Measurements from ENCODE around the gene HIRA. TPM values are rescaled to one million over a fixed set of nuclear protein-coding genes. Genes with fewer than 3 reads are reported as not detected.

HIRA gene
- total RNA-seq, 4 donors from 2014 or later: 18.8 to 31.6 (median 24.7) TPM

DNA sequence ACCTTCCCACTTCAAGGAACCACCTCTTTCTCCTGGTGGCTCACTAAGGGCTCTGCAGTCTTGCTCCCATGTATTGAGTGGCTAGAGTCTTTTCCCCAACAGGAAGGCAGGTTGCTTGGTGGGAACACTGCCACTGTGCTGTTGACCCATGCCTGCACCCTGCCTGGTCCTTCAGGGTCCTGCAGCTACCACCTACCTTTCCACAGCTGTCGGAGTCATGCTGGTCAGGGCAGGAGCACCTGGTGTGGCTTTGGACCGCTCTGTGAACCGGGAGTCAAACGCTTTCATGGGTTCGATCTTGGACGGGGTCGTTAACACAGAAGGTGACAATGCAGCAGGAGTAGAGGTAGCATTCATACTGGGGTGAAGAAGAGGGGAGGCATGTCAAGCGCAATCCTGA is 56.1 kb downstream of the HIRA start:
- 95 to 98% methylated on average over 8 of the region's 8 CpGs for WGBS, 2 donors
- Histone ChIP-seq H3K27ac (no peak overlapping the region), H3K4me3 (no peak overlapping the region), H3K4me1 (no peaks in the 10 kb centered on the region), H3K9me3 (no peaks in the 10 kb centered on the region), H3K36me3 (peaks cover 0 to 100% (median 30%) of the 10 kb centered on the region in 3 donors), H3K27me3 (no peaks in the 10 kb centered on the region)
- DNase-seq (ENCODE audit: low spot score in 2 of 2): no peak
- no peak for TF ChIP-seq EP300 (IDR thresholded peaks at IDR 0.05)
- TF ChIP-seq, protein P1, sequence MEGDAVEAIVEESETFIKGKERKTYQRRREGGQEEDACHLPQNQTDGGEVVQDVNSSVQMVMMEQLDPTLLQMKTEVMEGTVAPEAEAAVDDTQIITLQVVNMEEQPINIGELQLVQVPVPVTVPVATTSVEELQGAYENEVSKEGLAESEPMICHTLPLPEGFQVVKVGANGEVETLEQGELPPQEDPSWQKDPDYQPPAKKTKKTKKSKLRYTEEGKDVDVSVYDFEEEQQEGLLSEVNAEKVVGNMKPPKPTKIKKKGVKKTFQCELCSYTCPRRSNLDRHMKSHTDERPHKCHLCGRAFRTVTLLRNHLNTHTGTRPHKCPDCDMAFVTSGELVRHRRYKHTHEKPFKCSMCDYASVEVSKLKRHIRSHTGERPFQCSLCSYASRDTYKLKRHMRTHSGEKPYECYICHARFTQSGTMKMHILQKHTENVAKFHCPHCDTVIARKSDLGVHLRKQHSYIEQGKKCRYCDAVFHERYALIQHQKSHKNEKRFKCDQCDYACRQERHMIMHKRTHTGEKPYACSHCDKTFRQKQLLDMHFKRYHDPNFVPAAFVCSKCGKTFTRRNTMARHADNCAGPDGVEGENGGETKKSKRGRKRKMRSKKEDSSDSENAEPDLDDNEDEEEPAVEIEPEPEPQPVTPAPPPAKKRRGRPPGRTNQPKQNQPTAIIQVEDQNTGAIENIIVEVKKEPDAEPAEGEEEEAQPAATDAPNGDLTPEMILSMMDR (IDR thresholded peaks at IDR 0.05): no peak

DNA sequence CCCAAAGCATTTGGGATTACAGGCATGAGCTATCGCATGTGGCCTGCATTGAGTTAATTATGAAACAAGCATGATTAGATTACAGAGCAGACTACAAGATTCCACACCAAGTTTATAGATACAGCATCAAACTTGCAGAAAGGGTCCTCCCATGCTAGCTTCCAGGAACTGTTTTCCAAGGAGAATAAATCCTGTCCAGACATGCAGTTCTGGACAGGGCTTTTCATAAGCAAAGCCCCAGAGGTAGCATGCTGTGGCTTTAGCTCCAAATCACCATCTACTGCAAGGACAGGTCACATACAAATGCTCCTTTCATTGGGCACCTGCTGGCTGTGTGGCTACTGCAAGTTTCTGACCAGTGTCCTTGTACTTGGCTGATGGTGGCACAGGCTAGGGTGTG is 57.1 kb downstream of the HIRA start:
- WGBS, 2 donors: 100% methylated on average over 1 of the region's 1 CpG
- H3K27ac ChIP-seq: no peak overlapping the region
- no peaks in the 10 kb centered on the region for H3K27me3 ChIP-seq
- no peak for DNase-seq (ENCODE audit: low spot score in 2 of 2)
- TF ChIP-seq POLR2A (IDR thresholded peaks at IDR 0.05): no peak
- no peaks in the 10 kb centered on the region for H3K9me3 ChIP-seq
- H3K36me3 ChIP-seq: peaks cover 0 to 100% (median 34%) of the 10 kb centered on the region in 3 donors
- H3K4me1 ChIP-seq: no peaks in the 10 kb centered on the region
- H3K4me3 ChIP-seq: no peak overlapping the region

DNA sequence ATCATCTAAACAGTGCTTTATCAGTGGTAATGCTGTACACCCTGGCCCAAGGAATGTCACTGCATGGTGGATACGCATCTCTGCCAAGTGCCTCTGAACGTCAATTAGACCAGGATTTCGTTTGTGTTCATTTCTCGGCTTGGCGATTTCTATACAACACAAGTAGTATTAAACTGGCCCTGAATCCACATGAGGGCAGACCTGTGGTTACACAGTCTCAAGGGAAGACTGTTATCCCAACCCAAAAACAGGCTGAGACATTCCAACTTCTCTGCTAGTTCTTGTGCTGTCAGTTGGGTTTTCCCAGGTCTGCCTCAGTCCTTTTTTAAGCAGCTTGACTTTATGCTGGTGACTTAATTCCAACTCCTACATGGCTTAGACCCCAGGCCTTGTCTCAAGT is 58.1 kb downstream of the HIRA start:
- Histone ChIP-seq H3K27ac (no peak overlapping the region), H3K27me3 (no peaks in the 10 kb centered on the region), H3K9me3 (no peaks in the 10 kb centered on the region), H3K4me1 (no peaks in the 10 kb centered on the region), H3K36me3 (peaks cover 0 to 100% (median 34%) of the 10 kb centered on the region in 3 donors), H3K4me3 (no peak overlapping the region)
- 94% methylated on average over 5 of the region's 5 CpGs for WGBS, 2 donors
- no peak for DNase-seq (ENCODE audit: low spot score in 2 of 2)
- TF ChIP-seq EP300 (IDR thresholded peaks at IDR 0.05) (no peak), POLR2A (IDR thresholded peaks at IDR 0.05) (no peak)
- TF ChIP-seq, protein P1 (IDR thresholded peaks at IDR 0.05): no peak

DNA sequence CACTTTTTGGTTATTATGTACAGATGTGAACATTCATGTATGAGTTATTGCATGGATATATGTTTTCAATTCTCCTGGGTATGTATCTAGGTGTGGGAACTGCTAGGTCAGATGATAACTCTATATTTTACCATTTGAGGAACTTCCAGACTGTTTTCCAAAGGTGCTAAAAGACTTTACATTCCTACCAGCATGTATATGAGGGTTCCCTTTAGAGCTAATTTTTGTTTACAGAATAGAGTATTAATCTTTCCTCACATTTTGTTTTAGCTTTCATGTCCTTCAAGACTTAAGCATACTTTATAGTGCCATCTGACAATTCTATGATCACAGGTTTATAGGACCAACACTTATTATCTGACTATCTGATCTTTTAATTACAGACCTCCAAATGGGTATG is 59.6 kb downstream of the HIRA start:
- no peak overlapping the region for H3K4me3 ChIP-seq
- no peak for DNase-seq (ENCODE audit: low spot score in 2 of 2)
- no peaks in the 10 kb centered on the region for H3K27me3 ChIP-seq
- H3K27ac ChIP-seq: no peak overlapping the region
- no peaks in the 10 kb centered on the region for H3K9me3 ChIP-seq
- H3K36me3 ChIP-seq: peaks cover 0 to 100% (median 27%) of the 10 kb centered on the region in 3 donors
- no peaks in the 10 kb centered on the region for H3K4me1 ChIP-seq
- TF ChIP-seq EP300 (IDR thresholded peaks at IDR 0.05) (no peak), POLR2A (IDR thresholded peaks at IDR 0.05) (no peak)
- TF ChIP-seq, protein P1 (IDR thresholded peaks at IDR 0.05): no peak

DNA sequence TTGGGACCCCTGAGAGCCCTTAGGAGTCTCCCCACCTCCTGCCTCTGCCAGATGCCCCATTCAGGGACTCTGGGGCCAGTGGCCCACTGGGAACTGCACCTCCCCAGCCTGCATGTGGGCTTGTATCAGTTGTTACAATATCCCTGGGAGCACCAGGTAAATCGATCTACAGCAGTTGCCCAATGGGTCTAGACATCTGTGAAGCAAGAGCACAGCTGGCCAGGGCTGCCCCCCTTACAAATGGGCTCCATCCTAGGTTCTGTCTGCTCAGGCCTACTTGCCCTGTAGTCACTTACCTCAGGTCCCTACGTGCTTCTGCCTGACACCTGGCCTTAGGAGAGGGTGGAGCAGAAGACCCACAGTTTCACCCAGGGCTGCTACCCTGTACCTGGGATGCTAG is 62.7 kb downstream of the HIRA start:
- Histone ChIP-seq H3K9me3 (no peaks in the 10 kb centered on the region), H3K36me3 (peaks cover 0 to 100% (median 17%) of the 10 kb centered on the region in 3 donors), H3K27ac (no peak overlapping the region), H3K4me1 (no peaks in the 10 kb centered on the region), H3K27me3 (no peaks in the 10 kb centered on the region), H3K4me3 (no peak overlapping the region)
- WGBS, 2 donors: 95% methylated on average over 2 of the region's 2 CpGs; no CpG with 5 or more reads in 1 of the 2 donors
- DNase-seq (ENCODE audit: low spot score in 2 of 2): no peak
- TF ChIP-seq, protein P1 (IDR thresholded peaks at IDR 0.05): no peak
- TF ChIP-seq POLR2A (IDR thresholded peaks at IDR 0.05) (no peak), EP300 (IDR thresholded peaks at IDR 0.05) (no peak)
